CD14-positive monocyte (primary cell): Measurements from ENCODE around the gene TANC2. TPM values are rescaled to one million over a fixed set of nuclear protein-coding genes. Genes with fewer than 3 reads are reported as not detected.

Experiments
- DNase-seq, 3 donors: peaks; one replicate each; pipeline ENCODE4 v3.0.0-alpha.2; 2011 to 2022
- H2AFZ ChIP-seq: 2 replicates; pipeline ENCODE4 v1.6.0; 2012; ENCODE audit warnings: mild to moderate bottlenecking, low read depth, low read length, inconsistent platforms; ENCODE audit not compliant: insufficient read depth, poor library complexity, severe bottlenecking
- H3K27ac ChIP-seq, 2 donors: 1 replicate in 1 of 2; 2 replicates in 1 of 2; pipeline ENCODE4 v1.5.1; 2012 to 2013; ENCODE audit warnings: low read length in 2 of 2, control low read depth in 1 of 2, inconsistent platforms in 1 of 2, low read depth in 1 of 2, mild to moderate bottlenecking in 1 of 2
- H3K27me3 ChIP-seq, 2 donors: one replicate each; pipeline versions ENCODE4 v1.6.0 to v1.6.1; 2011 to 2013; ENCODE audit warnings: low read length in 2 of 2; ENCODE audit not compliant: control insufficient read depth in 2 of 2, insufficient read depth in 2 of 2
- H3K36me3 ChIP-seq, 2 donors: replicated peaks in 1 of 2; 1 replicate in 1 of 2; 2 replicates in 1 of 2; pipeline versions ENCODE4 v1.5.1 to v1.6.1; 2012 to 2013; ENCODE audit warnings: low read length in 2 of 2, control low read depth in 1 of 2, inconsistent platforms in 1 of 2, mild to moderate bottlenecking in 1 of 2; ENCODE audit not compliant: insufficient read depth in 2 of 2, control insufficient read depth in 1 of 2
- H3K4me1 ChIP-seq, 2 donors: 1 replicate in 1 of 2; 2 replicates in 1 of 2; pipeline versions ENCODE4 v1.5.1 to v1.6.1; 2012 to 2013; ENCODE audit warnings: low read length in 2 of 2, control low read depth in 1 of 2, inconsistent platforms in 1 of 2, mild to moderate bottlenecking in 1 of 2, moderate library complexity in 1 of 2; ENCODE audit not compliant: insufficient read depth in 2 of 2, control insufficient read depth in 1 of 2
- H3K4me2 ChIP-seq: replicated peaks from 2 replicates; pipeline ENCODE3; 2012; ENCODE audit warnings: low read length, moderate library complexity, mild to moderate bottlenecking; ENCODE audit not compliant: poor library complexity, severe bottlenecking; ENCODE audit errors: extremely low read depth
- H3K4me3 ChIP-seq, 3 experiments: fragments of 200-600 bp in 1 of 3; sonication (generic) in 1 of 3; replicated peaks in 1 of 3; 1 replicate in 2 of 3; 2 replicates in 1 of 3; pipeline ENCODE4 v1.5.1; 2011 to 2013; ENCODE audit warnings: low read length in 3 of 3, mild to moderate bottlenecking in 3 of 3, control low read depth in 2 of 3, low read depth in 2 of 3, inconsistent platforms in 1 of 3, moderate library complexity in 1 of 3
- H3K79me2 ChIP-seq: 2 replicates; pipeline ENCODE4 v1.6.0; 2012; ENCODE audit warnings: mild to moderate bottlenecking, control low read depth, inconsistent platforms, low read length, moderate library complexity; ENCODE audit not compliant: insufficient read depth
- H3K9ac ChIP-seq: 2 replicates; pipeline ENCODE4 v1.6.0; 2017; ENCODE audit warnings: low read length, mild to moderate bottlenecking; ENCODE audit not compliant: insufficient read depth, poor library complexity, severe bottlenecking
- H3K9me3 ChIP-seq, 2 donors: replicated peaks in 1 of 2; 1 replicate in 1 of 2; 2 replicates in 1 of 2; pipeline versions ENCODE4 v1.5.1 to v1.6.1; 2012 to 2013; ENCODE audit warnings: low read length in 2 of 2, control low read depth in 1 of 2; ENCODE audit not compliant: control insufficient read depth in 1 of 2, insufficient read depth in 1 of 2
- H4K20me1 ChIP-seq: 2 replicates; pipeline ENCODE4 v1.6.0; 2012; ENCODE audit warnings: mild to moderate bottlenecking, low read length, control low read depth, moderate library complexity; ENCODE audit not compliant: insufficient read depth
- H3K27ac Mint-ChIP-seq, 7 donors: one replicate each; pipeline ENCODE4 v1.8.0; 2020; ENCODE audit warnings: mild to moderate bottlenecking in 7 of 7, mixed read lengths in 7 of 7, moderate library complexity in 6 of 7, inconsistent platforms in 2 of 7
- H3K27me3 Mint-ChIP-seq, 3 donors: one replicate each; pipeline ENCODE4 v1.8.0; 2021 to 2022; ENCODE audit warnings: low read depth in 3 of 3, mild to moderate bottlenecking in 3 of 3, mixed read lengths in 3 of 3, moderate library complexity in 3 of 3, inconsistent platforms in 1 of 3
- H3K36me3 Mint-ChIP-seq, 2 donors: one replicate each; pipeline ENCODE4 v1.8.0; 2020; ENCODE audit warnings: mixed read lengths in 2 of 2, inconsistent platforms in 1 of 2, mild to moderate bottlenecking in 1 of 2
- H3K4me1 Mint-ChIP-seq: one replicate; pipeline ENCODE4 v1.8.0; 2020; ENCODE audit warnings: mild to moderate bottlenecking, mixed read lengths
- H3K4me3 Mint-ChIP-seq, 2 donors: one replicate each; pipeline ENCODE4 v1.8.0; 2020; ENCODE audit warnings: mild to moderate bottlenecking in 2 of 2, mixed read lengths in 2 of 2, moderate library complexity in 1 of 2
- H3K9me3 Mint-ChIP-seq, 7 donors: one replicate each; pipeline ENCODE4 v1.8.0; 2020 to 2022; ENCODE audit warnings: mixed read lengths in 7 of 7, mild to moderate bottlenecking in 6 of 7, moderate library complexity in 6 of 7, inconsistent platforms in 2 of 7
- CTCF ChIP-seq: fragments of 200-600 bp; IDR thresholded peaks from one replicate; pipeline ENCODE4 v1.8.0; 2022; ENCODE audit warnings: antibody characterized with exemption, mild to moderate bottlenecking
- WGBS: methylation state at CpG from one replicate; pipeline ENCODE4 v1.1.5; 2013; ENCODE audit warnings: missing lambda C conversion rate; ENCODE audit not compliant: insufficient coverage; 5-methylcytosine and 5-hydroxymethylcytosine counted together
- intact Hi-C, 2 donors: fragments of 100-400 bp; cut with micrococcal nuclease; formaldehyde crosslinking; loops; one replicate each; pipeline versions ENCODE4 v1.15.0 to v1.15.1; 2023
- polyA plus RNA-seq, 3 donors: library from polyadenylated mRNA; depleted of rRNA in 1 of 3; unstranded in 2 of 3; stranded (reverse) in 1 of 3; fragments of 300-500 nt in 2 of 3; fragments of >200 nt in 1 of 3; fragmentation: Illumina TruSeq in 2 of 3; gene quantifications; 1 replicate in 2 of 3; 2 replicates in 1 of 3; pipeline ENCODE4 v1.2.3, GENCODE V29; 2012 to 2021

TANC2 gene
- polyA plus RNA-seq, 3 donors: 0.27 to 6.5 (median 0.34) TPM

GRCh38 chr17:62964506-62964905 lies 1.5 kb upstream of the TANC2 start:
- no peak for DNase-seq
- Histone ChIP-seq H3K4me1 (peaks cover 22 to 29% of the 10 kb centered on the region in 2 donors), H3K79me2 (no peaks in the 10 kb centered on the region), H3K9ac (no peak overlapping the region), H3K4me2 (no peak overlapping the region), H3K27ac (no peak overlapping the region), H3K9me3 (no peaks in the 10 kb centered on the region), H3K4me3 (no peak overlapping the region), H4K20me1 (no peaks in the 10 kb centered on the region), H2AFZ (no peak overlapping the region), H3K27me3 (peaks cover 2 to 7% of the 10 kb centered on the region in 2 donors), H3K36me3 (no peaks in the 10 kb centered on the region)
- Mint-ChIP-seq H3K36me3 (no peaks in the 10 kb centered on the region), H3K9me3 (peaks cover 0 to 2% (median 0%) of the 10 kb centered on the region in 7 donors), H3K4me3 (no peak overlapping the region), H3K27me3 (peaks cover 4 to 11% (median 4%) of the 10 kb centered on the region in 3 donors), H3K27ac (no peak overlapping the region), H3K4me1 (peaks cover 25% of the 10 kb centered on the region)
- no peak for TF ChIP-seq CTCF
- 80% methylated on average over 2 of the region's 4 CpGs for WGBS
- intact Hi-C loops: loop anchor here in 1 of 2 donors (10.0 kb wide), 1 partner anchor 80 kb away; no protein-coding TSS in a partner anchor

GRCh38 chr17:62965174-62965685 lies 805 bp upstream of the TANC2 start:
- H3K79me2 ChIP-seq: no peaks in the 10 kb centered on the region
- H3K36me3 Mint-ChIP-seq: no peaks in the 10 kb centered on the region
- peak overlapping the region; percentile 83 for H2AFZ ChIP-seq
- no peak for TF ChIP-seq CTCF
- no peak for DNase-seq
- peaks cover 0 to 2% (median 0%) of the 10 kb centered on the region in 7 donors for H3K9me3 Mint-ChIP-seq
- H3K4me2 ChIP-seq: peak overlapping the region; percentile 97
- peaks cover 4 to 11% (median 4%) of the 10 kb centered on the region in 3 donors for H3K27me3 Mint-ChIP-seq
- H3K36me3 ChIP-seq: no peaks in the 10 kb centered on the region
- H3K4me1 Mint-ChIP-seq: peaks cover 25% of the 10 kb centered on the region
- intact Hi-C loops: loop anchor here (1.0 to 10.0 kb wide), 3 partner anchors 68 to 83 kb away; no protein-coding TSS in a partner anchor
- H4K20me1 ChIP-seq: no peaks in the 10 kb centered on the region
- 76% methylated on average over 11 of the region's 19 CpGs for WGBS
- peaks cover 2 to 7% of the 10 kb centered on the region in 2 donors for H3K27me3 ChIP-seq
- H3K4me3 ChIP-seq: peak overlapping the region in 2 of 3 experiments; percentile 47 to 86
- H3K9ac ChIP-seq: peak overlapping the region; percentile 69
- H3K4me3 Mint-ChIP-seq: peak overlapping the region; percentile 94
- H3K27ac Mint-ChIP-seq: peak overlapping the region; percentile 80 to 97 (median 92)
- H3K9me3 ChIP-seq: no peaks in the 10 kb centered on the region
- H3K27ac ChIP-seq: peak overlapping the region; percentile 64 to 81
- H3K4me1 ChIP-seq: peaks cover 22 to 29% of the 10 kb centered on the region in 2 donors
